ENCODE results near the gene TXNDC8. TPM values are rescaled to one million over a fixed set of nuclear protein-coding genes. Genes with fewer than 3 reads are reported as not detected.
"Not testable (repeated sequence)": the region's sequence is repeated elsewhere in the genome, so short reads cannot be mapped to it uniquely, and the experiment has no call there.

Gene TXNDC8
- total RNA-seq, 4 donors from 2014 or later: not detected

GRCh38 chr9:110364451-110364850 lies 26.8 kb upstream of the TXNDC8 start:
- TF ChIP-seq CTCF (IDR thresholded peaks at IDR 0.05) (no peak), POLR2A (IDR thresholded peaks at IDR 0.05) (no peak)
- no peaks in the 10 kb centered on the region for H3K27me3 ChIP-seq
- no peaks in the 10 kb centered on the region for H3K36me3 ChIP-seq
- no peaks in the 10 kb centered on the region for H3K9me3 ChIP-seq
- H3K27ac ChIP-seq: no peak overlapping the region
- H3K4me3 ChIP-seq: no peak overlapping the region
- DNase-seq: no peak
- H3K4me1 ChIP-seq: no peaks in the 10 kb centered on the region
- intact Hi-C loops (cut with DNase I; ENCODE audit: low total_unique reads): no loop called here

GRCh38 chr9:110358992-110359391 lies 21.3 kb upstream of the TXNDC8 start:
- H3K36me3 ChIP-seq; H3K27me3 ChIP-seq; DNase-seq; intact Hi-C loops (cut with DNase I; ENCODE audit: low total_unique reads); H3K4me1 ChIP-seq; H3K27ac ChIP-seq; H3K9me3 ChIP-seq; H3K4me3 ChIP-seq: not testable (repeated sequence)

- intact Hi-C loops (cut with DNase I; ENCODE audit: low total_unique reads): no loop called here
- no peak for DNase-seq
- no peaks in the 10 kb centered on the region for H3K4me1 ChIP-seq
- H3K27ac ChIP-seq: no peak overlapping the region
- TF ChIP-seq POLR2A (IDR thresholded peaks at IDR 0.05) (no peak), CTCF (IDR thresholded peaks at IDR 0.05) (no peak)
- H3K27me3 ChIP-seq: no peaks in the 10 kb centered on the region
- no peaks in the 10 kb centered on the region for H3K9me3 ChIP-seq
- H3K36me3 ChIP-seq: no peaks in the 10 kb centered on the region
- no peak overlapping the region for H3K4me3 ChIP-seq
Observed at GRCh38 chr9:110357505-110357904, 19.8 kb upstream of the TXNDC8 start.

- no peak for TF ChIP-seq CTCF (IDR thresholded peaks at IDR 0.05)
- TF ChIP-seq POLR2A (IDR thresholded peaks at IDR 0.05): no peak
Observed at GRCh38 chr9:110356639-110357395, 19.2 kb upstream of the TXNDC8 start.

GRCh38 chr9:110355911-110356310 lies 18.2 kb upstream of the TXNDC8 start:
- TF ChIP-seq POLR2A (IDR thresholded peaks at IDR 0.05): no peak
- TF ChIP-seq CTCF (IDR thresholded peaks at IDR 0.05): no peak
- intact Hi-C loops (cut with DNase I; ENCODE audit: low total_unique reads): no loop called here
- Histone ChIP-seq H3K4me3 (no peak overlapping the region), H3K4me1 (no peaks in the 10 kb centered on the region), H3K27me3 (no peaks in the 10 kb centered on the region), H3K27ac (no peak overlapping the region), H3K9me3 (no peaks in the 10 kb centered on the region), H3K36me3 (no peaks in the 10 kb centered on the region)
- DNase-seq: no peak

More at GRCh38 chr9:110356639-110357395, 19.2 kb upstream of the TXNDC8 start:
- no peaks in the 10 kb centered on the region for H3K4me1 ChIP-seq
- no peaks in the 10 kb centered on the region for H3K36me3 ChIP-seq
- H3K27ac ChIP-seq: no peak overlapping the region
- H3K27me3 ChIP-seq: no peaks in the 10 kb centered on the region
- intact Hi-C loops (cut with DNase I; ENCODE audit: low total_unique reads): no loop called here
- no peaks in the 10 kb centered on the region for H3K9me3 ChIP-seq
- DNase-seq: no peak
- no peak overlapping the region for H3K4me3 ChIP-seq

Data from uterus (tissue), 4 donors.